T-helper 1 cell treated with Interleukin-12 subunit alpha and Interleukin-12 subunit beta and Interleukin-4 antibody, amounts not matched to agents 30 μg/mL and 1 μg/mL, for 36 hours (primary cell): ENCODE measurements around the gene CCL2.

Experiments used
- H3K27ac Mint-ChIP-seq: one replicate; pipeline ENCODE4 v1.8.0; 2021; ENCODE audit warnings: mild to moderate bottlenecking, mixed read lengths
- H3K27me3 Mint-ChIP-seq: one replicate; pipeline ENCODE4 v1.8.0; 2021; ENCODE audit warnings: low read depth, mixed read lengths
- H3K36me3 Mint-ChIP-seq: one replicate; pipeline ENCODE4 v1.8.0; 2021; ENCODE audit warnings: low read depth, mixed read lengths
- H3K4me1 Mint-ChIP-seq: one replicate; pipeline ENCODE4 v1.8.0; 2021; ENCODE audit warnings: low read depth, mixed read lengths
- H3K4me3 Mint-ChIP-seq: one replicate; pipeline ENCODE4 v1.8.0; 2021; ENCODE audit warnings: mild to moderate bottlenecking, moderate library complexity, mixed read lengths
- H3K9me3 Mint-ChIP-seq: one replicate; pipeline ENCODE4 v1.8.0; 2021; ENCODE audit warnings: mixed read lengths

The CCL2 gene

DNA sequence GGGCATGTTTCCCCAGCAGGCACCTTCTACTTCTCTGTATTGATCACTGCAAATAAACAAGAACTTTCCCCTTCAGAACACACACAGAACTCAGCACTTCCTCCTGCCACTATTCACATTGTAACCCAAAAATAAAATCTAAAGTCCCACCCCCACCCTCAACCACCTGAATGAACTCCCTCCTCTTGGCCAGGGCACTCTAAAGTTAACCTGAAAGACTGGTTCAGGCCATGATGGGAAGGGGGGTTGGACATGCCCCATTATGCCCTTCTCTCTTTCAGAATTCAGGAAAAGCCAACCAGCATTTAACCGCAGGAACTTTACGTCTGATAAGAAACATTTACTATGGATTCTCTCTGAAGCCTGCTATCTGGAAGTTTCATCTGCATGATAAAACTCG, 27.4 kb upstream of the CCL2 start:
- Mint-ChIP-seq H3K9me3 (peaks cover 14% of the 10 kb centered on the region), H3K27me3 (peaks cover 23% of the 10 kb centered on the region), H3K4me3 (no peak overlapping the region), H3K27ac (no peak overlapping the region), H3K36me3 (peaks cover 1% of the 10 kb centered on the region), H3K4me1 (no peaks in the 10 kb centered on the region)

DNA sequence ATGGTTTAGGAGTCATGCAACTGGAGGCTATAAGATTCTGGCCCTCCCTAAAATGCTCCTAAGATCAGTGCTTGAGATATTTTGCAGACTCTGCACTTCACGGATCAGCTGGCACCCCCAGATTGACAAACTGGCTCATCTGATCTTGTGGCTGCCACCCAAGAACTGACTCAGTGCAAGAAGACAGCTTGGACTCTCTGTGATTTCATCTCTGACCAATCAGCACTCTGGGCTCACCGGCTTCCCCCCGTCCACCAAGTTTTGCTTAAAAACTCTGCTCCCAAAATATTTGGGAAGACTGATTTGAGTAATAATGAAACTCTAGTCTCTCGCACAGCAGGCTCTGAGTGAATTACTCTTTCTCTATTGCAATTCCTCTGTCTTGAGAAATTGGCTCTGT, 26.3 kb upstream of the CCL2 start:
- peaks cover 29% of the 10 kb centered on the region for H3K27me3 Mint-ChIP-seq
- H3K4me3 Mint-ChIP-seq = no peak overlapping the region
- no peak overlapping the region for H3K27ac Mint-ChIP-seq
- H3K36me3 Mint-ChIP-seq = peaks cover 1% of the 10 kb centered on the region
- H3K4me1 Mint-ChIP-seq = no peaks in the 10 kb centered on the region
- H3K9me3 Mint-ChIP-seq = peaks cover 14% of the 10 kb centered on the region

DNA sequence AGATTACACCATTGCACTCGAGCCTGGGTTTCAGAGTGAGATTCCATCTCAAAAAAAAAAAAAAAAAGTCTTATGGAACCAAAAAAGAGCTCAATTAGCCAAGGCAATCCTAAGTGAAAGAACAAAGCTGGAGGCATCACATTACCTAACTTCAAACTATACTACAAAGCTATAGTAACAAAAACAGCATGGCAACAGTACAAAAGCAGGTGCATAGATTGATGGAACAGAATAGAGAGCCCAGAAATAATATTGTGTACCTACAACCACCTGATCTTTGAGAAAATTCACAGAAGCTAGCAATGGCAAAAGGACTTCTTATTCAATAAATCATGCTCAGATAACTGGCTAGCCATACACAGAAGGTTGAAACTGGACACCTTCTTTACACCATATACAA, 24.7 kb upstream of the CCL2 start:
- Mint-ChIP-seq H3K4me1 (peaks cover 3% of the 10 kb centered on the region), H3K9me3 (peaks cover 14% of the 10 kb centered on the region), H3K4me3 (no peak overlapping the region), H3K36me3 (peaks cover 1% of the 10 kb centered on the region), H3K27me3 (peaks cover 30% of the 10 kb centered on the region), H3K27ac (no peak overlapping the region)

DNA sequence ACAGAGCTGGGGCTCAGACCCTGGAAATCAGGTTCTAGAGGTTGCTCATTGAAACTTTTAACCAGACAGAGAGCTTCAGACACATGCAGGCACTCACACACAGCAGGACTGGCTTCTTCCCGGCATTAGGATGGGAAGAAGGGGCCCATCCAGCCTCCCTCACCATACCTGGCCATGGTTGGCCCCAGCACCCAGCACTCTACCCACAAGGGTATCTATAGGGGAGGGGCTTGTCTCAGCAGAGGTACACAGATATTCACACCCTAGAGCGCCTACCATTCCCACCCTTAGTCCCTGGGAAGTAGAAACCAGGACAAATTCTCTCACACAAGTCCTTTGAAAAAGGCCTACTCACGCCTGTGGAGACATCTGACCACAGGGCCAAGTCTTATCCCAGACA, 20.5 kb upstream of the CCL2 start:
- peaks cover 11% of the 10 kb centered on the region for H3K9me3 Mint-ChIP-seq
- H3K4me1 Mint-ChIP-seq = peaks cover 6% of the 10 kb centered on the region
- H3K36me3 Mint-ChIP-seq = peaks cover 1% of the 10 kb centered on the region

DNA sequence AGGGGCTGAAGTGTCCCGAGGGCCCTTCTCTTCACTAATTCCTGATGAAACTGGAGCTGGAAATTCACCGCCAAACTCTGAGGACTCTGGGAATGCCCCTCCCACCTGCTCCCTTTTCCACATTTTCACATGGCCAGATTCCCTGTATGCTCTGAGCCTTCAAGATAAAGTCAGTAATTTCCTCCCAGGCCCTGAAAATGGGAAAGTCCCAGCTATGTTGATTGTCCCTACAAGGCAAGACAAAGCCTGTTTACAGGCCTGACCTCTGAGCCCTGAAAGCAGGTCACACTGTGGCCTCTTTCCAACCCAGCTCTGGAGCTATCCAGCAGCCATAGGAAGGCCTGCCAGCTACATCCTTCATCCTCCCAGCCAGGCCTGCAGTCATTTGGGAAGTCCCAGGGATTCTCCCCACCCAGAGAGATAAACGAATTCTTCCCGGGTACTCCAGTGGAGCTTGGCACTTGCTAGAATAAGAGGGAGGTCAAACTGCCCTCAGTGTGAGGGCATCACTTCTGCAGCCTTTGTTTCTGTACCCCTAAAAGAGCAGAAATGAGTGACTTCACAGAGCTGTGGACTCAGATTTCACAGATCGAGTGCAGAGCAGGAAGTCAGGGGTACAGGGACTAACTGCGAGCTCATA, 19.6 kb upstream of the CCL2 start:
- Mint-ChIP-seq H3K27ac (no peak overlapping the region), H3K4me3 (no peak overlapping the region), H3K27me3 (peaks cover 26% of the 10 kb centered on the region), H3K9me3 (peaks cover 8% of the 10 kb centered on the region), H3K36me3 (peaks cover 1% of the 10 kb centered on the region), H3K4me1 (peaks cover 6% of the 10 kb centered on the region)

More for the DNA sequence above, 20.5 kb upstream of the CCL2 start:
- Mint-ChIP-seq H3K4me3 (no peak overlapping the region), H3K27me3 (peaks cover 20% of the 10 kb centered on the region), H3K27ac (no peak overlapping the region)

DNA sequence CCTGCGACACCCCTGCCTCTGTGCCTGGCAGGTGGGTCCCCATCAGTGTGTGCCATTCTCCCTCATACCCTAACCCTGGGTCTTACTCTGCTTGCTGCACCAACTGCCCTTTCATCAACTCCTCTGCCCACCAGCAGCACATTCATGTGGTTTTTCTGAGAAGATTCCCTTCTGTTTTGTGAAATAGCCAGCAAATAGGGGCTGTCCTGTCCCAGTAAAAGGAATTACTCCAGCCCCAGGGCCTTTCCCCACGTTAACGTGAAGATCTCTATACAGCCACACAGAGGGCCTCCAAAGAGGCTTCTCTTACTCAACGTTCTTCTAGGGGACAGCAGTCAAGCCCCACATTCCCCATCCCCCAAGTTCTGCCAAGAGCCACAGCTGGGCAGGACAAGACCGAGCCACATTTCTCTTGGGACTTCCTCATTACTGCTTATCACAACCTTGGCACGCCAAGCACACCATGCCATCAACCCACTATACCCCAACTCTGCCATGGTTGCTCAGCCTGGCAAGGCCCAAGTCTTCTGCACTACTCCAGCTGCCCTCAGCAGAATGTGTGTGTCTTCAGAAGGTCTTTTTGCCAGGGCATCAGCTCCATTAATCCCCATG, 18.7 kb upstream of the CCL2 start:
- no peaks in the 10 kb centered on the region for H3K9me3 Mint-ChIP-seq
- no peak overlapping the region for H3K4me3 Mint-ChIP-seq
- no peak overlapping the region for H3K27ac Mint-ChIP-seq
- H3K27me3 Mint-ChIP-seq = peaks cover 18% of the 10 kb centered on the region
- H3K4me1 Mint-ChIP-seq = peaks cover 6% of the 10 kb centered on the region
- no peaks in the 10 kb centered on the region for H3K36me3 Mint-ChIP-seq

DNA sequence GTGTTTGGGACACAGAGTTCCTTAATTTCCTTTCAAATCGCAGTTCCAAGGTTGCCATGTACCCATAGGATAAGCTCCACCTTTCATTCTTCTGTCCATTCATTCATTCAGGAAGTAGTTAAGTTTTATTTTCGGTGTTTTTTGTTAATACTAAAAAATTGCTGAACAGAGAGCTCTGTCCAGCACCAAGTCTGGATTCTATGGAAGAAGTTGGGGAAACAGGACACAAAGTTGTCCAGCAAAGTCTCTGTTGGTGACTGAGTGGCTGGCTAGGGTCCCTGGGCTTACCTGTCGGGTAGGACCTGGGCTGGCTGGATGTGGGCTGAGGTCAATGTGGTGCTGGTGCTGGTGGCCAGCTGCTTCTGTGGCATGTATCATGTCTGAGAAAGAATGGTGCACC, 17.6 kb upstream of the CCL2 start:
- no peaks in the 10 kb centered on the region for H3K9me3 Mint-ChIP-seq
- H3K27ac Mint-ChIP-seq = no peak overlapping the region
- H3K36me3 Mint-ChIP-seq = no peaks in the 10 kb centered on the region
- H3K4me3 Mint-ChIP-seq = no peak overlapping the region
- peaks cover 6% of the 10 kb centered on the region for H3K4me1 Mint-ChIP-seq
- peaks cover 20% of the 10 kb centered on the region for H3K27me3 Mint-ChIP-seq

DNA sequence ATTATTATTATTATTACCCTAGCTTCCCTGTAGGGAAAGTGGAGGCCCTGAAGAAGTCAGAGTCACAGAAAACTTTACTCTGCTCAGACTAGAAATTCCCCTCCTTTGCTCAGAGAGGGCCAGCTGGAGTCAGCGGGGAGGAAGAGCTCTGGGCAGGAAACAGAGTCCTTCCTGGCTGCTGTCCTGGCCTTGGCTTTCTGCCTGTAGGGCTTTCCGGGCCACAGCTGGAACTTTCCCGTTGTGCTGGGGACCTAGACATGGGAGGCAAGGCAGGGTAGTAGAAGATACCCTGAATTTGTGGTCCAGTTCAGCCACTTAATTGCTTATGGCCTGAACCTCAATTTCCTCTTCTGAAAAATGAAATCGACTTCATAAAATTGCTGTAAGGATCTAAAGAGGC, 14.0 kb upstream of the CCL2 start:
- no peaks in the 10 kb centered on the region for H3K9me3 Mint-ChIP-seq
- no peak overlapping the region for H3K4me3 Mint-ChIP-seq
- peaks cover 12% of the 10 kb centered on the region for H3K27me3 Mint-ChIP-seq
- no peak overlapping the region for H3K27ac Mint-ChIP-seq
- H3K4me1 Mint-ChIP-seq = no peaks in the 10 kb centered on the region
- no peaks in the 10 kb centered on the region for H3K36me3 Mint-ChIP-seq

DNA sequence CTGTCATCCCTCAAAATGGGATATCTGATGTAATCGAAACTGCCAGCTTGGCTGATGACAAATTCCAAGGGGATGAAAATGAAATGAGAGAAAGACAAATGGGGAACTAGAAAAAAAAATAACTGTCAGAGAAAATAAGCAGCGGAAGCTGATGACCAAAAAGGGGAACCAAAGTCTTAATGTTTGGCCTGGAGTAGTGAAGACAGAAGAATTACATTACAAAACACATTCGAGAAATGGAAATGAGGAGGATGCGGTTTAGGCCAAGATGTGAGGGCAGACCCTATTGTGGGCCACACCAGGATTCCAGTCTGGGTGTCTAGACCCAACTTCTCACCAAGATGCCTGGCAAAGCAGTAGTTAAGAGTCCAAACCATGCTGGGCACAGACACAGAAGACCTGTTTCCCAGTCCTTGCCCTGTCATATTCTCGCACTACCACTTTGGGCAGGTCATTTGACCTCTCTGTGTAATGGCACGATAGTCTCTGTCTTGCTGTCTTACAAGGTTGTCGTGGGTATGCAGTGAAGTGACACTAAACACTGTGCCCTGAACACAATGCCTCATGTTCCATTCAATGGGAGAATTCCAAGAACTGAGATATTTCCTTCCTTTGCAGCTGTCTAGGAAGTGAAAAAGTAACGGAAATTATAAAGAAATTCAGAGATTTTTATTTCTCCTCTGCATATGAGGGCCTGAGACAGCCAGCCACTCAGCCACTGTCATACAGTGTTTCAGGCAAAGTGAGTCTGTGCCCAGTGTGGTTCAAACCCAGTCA, 12.3 kb upstream of the CCL2 start:
- Mint-ChIP-seq H3K27ac (no peak overlapping the region), H3K36me3 (no peaks in the 10 kb centered on the region), H3K4me3 (no peak overlapping the region), H3K4me1 (no peaks in the 10 kb centered on the region), H3K9me3 (no peaks in the 10 kb centered on the region), H3K27me3 (peaks cover 12% of the 10 kb centered on the region)

DNA sequence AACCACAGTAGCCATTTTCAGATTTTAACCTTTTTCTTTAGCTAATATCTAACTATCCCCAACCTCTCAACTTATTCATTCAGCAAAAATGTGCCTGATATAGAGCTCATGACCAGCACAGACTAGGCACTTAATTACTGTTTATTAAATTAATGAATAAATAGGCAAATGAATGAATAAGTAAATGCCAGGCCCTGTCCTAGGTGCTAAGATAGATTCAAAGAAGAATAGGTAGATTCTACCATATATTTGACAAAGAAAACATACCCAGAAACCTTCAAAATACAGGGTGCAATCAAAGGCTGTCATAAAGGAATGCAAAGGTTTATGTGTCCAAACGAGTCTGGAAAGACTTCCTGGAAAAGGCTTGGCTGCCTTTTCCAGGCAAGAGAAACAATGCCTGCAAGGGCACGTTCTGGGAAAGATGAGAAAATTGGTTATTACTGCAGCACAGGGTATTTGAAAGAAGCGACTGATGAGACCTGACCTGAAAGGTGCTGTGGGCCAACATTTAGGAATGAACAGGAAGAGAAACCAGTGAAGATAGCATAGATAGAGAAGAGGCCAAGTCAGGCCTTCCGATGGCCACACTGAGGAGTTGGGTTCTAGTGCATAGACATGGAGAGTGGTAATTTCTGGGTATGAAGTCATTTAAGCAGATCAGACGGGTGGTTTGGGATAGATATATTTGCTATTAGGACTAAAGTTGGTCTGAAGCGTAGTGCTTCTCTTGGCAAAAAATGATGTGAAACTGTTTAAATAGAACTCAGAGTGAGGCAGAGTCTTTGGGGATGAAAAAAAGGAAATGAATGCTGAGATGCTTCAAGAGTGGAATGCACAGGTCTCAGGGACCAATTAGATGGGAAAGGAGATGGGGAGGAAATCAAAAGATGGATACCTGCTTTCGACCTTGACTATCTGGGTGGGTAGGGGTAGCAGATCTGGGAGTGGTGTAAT, 11.4 kb upstream of the CCL2 start:
- H3K27me3 Mint-ChIP-seq = peaks cover 12% of the 10 kb centered on the region
- no peaks in the 10 kb centered on the region for H3K4me1 Mint-ChIP-seq

DNA sequence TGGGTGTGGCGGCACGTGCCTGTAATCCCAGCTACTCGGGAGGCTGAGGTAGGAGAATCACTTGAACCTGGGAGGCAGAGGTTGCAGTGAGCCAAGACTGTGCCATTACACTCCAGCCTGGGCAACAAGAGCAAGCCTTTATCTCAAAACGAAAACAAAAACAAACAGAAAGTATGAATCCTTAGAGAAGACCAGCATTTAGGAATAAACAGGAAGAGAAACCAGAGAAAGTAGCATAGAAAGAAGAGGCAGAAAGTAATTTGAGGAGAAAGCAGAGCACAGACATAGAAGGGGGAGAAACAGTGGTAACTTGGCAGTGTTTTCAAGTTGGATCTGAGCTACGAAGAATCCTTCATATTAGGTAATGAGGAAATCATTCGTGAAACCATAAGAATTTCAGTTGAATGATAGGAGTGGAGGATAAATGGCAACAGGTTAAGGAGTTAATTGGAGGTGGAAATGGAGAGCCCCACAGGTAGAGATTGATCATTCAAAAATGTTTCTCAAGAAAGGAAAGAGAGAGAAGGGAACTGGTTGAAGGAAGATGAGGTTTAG, 9.7 kb upstream of the CCL2 start:
- no peaks in the 10 kb centered on the region for H3K36me3 Mint-ChIP-seq
- H3K4me1 Mint-ChIP-seq = no peaks in the 10 kb centered on the region
- H3K9me3 Mint-ChIP-seq = no peaks in the 10 kb centered on the region
- H3K27ac Mint-ChIP-seq = no peak overlapping the region
- H3K4me3 Mint-ChIP-seq = no peak overlapping the region
- peaks cover 12% of the 10 kb centered on the region for H3K27me3 Mint-ChIP-seq

More for the DNA sequence above, 11.4 kb upstream of the CCL2 start:
- Mint-ChIP-seq H3K27ac (no peak overlapping the region), H3K9me3 (no peaks in the 10 kb centered on the region), H3K4me3 (no peak overlapping the region), H3K36me3 (no peaks in the 10 kb centered on the region)

DNA sequence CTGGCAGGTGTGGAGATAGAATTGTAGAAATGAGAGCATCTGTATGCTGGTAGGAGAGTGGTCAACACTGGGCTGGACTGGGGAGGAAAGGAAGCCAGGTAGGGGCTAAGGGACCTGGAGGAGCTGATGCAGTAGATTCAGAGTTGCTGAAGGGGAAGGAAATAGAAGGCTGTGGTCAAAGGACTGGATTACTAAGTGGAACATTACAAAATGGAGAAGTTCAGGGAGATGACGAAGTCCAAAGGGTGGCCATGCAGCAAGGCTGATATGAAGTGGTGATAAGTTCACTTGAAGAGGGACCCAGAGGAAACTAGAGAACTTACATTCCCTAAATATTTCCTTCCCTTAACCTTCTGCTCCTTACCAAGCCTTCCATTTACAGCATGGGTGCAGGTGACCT, 8.6 kb upstream of the CCL2 start:
- H3K36me3 Mint-ChIP-seq = no peaks in the 10 kb centered on the region
- H3K4me3 Mint-ChIP-seq = no peak overlapping the region
- no peaks in the 10 kb centered on the region for H3K9me3 Mint-ChIP-seq
- peaks cover 16% of the 10 kb centered on the region for H3K27me3 Mint-ChIP-seq
- no peaks in the 10 kb centered on the region for H3K4me1 Mint-ChIP-seq
- H3K27ac Mint-ChIP-seq = no peak overlapping the region

DNA sequence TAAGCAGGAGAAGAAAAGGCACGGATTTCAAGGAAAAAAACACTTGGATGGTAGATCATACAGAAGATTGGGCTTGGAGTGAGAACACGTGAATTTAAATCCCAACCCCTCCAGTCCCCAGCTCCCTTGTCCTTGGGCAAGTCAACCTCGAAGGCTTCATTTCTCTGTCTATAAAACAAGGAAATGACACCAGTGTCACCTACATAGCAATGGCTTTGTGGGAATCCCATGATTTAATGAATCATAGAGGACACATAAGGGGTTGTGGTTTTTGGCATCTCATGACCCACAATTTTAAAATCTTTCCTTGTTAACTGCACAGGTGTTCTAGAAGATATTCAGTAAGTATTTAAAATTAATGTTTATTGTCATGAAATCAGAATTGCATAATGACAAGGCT, 8.2 kb upstream of the CCL2 start:
- Mint-ChIP-seq H3K36me3 (no peaks in the 10 kb centered on the region), H3K9me3 (no peaks in the 10 kb centered on the region), H3K27ac (no peak overlapping the region), H3K4me1 (no peaks in the 10 kb centered on the region), H3K27me3 (peaks cover 16% of the 10 kb centered on the region), H3K4me3 (no peak overlapping the region)

DNA sequence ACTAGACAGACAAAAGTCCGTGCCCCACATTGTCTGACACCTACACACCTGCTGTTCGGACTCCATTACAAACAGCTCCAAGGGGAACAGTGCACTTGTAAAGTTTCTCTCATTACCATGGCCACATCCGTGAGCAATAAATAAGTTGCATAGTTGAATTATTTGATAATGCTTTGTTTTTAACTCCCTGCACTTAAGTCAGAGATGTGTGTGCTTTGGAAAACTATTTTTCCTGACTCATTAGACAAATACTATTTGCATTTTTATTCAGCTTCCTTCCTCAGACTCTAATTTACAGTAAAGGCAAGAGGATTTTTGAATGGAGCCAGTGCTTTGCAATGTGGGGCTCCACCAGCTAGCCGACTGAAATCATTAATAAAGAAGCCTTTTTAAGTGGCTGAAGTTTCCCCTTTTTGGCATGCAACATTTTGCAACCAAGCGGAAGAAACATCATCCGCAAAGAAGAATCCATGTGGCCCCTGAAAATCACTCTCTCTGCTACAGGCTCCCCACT, 6.5 kb upstream of the CCL2 start:
- Mint-ChIP-seq H3K27ac (no peak overlapping the region), H3K4me3 (no peak overlapping the region), H3K9me3 (no peaks in the 10 kb centered on the region), H3K27me3 (peaks cover 20% of the 10 kb centered on the region), H3K4me1 (no peaks in the 10 kb centered on the region), H3K36me3 (no peaks in the 10 kb centered on the region)
